Neuron (in vitro differentiated cells): Measurements from ENCODE around the gene PROC.
A peak's percentile ranks its signal among the peaks of the same experiment; 100 is the strongest.
"Not testable (repeated sequence)": the region's sequence is repeated elsewhere in the genome, so short reads cannot be mapped to it uniquely, and the experiment has no call there.

Source experiments
- H2AFZ ChIP-seq: one replicate; pipeline ENCODE4 v1.6.1; 2013; ENCODE audit warnings: low read depth, mild to moderate bottlenecking, inconsistent platforms, low read length, moderate library complexity
- H3K27me3 ChIP-seq: one replicate; pipeline ENCODE4 v1.6.1; 2013; ENCODE audit warnings: low read length; ENCODE audit not compliant: insufficient read depth
- H3K36me3 ChIP-seq: one replicate; pipeline ENCODE4 v1.6.1; 2013; ENCODE audit warnings: low read length; ENCODE audit not compliant: insufficient read depth
- H3K4me1 ChIP-seq: one replicate; pipeline ENCODE4 v1.6.1; 2013; ENCODE audit warnings: low read length; ENCODE audit not compliant: insufficient read depth
- H3K4me3 ChIP-seq: 2 replicates; pipeline ENCODE4 v1.5.1; 2013; ENCODE audit warnings: mild to moderate bottlenecking, low read length, moderate library complexity
- H3K9me3 ChIP-seq: one replicate; pipeline ENCODE4 v1.6.1; 2013; ENCODE audit warnings: low read length

The PROC gene

DNA sequence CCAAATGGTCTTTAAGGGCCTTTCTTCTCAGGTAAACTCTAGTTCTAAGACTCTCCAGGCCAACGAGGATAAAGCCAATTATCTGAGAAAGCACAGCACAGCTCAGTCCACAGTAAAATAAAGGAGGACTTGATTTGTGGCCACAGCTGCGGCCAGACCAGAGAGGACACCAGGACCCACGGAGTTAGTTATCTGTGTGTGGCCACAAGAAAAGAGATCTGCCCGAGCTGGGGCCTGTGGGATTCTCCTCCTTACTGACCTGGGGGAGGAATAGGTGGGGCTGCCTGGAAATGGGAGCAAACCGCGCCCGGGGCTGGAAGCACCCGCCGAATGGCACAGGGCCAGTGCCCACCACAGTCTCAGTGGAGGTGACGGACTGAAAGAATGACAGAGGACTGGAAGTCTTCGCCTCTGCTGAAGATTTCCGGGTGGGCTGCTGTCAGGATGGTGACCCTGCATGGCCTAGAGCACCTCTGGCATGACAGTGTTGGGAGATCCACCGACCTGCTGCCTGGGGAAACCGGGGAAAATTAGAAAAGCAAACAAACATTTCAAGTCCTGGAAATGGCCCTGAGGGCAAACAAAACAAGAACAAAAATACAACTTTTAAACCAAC, 13.3 kb downstream of the PROC start:
- no peaks in the 10 kb centered on the region for H3K36me3 ChIP-seq
- H3K27me3 ChIP-seq, result peaks cover 3% of the 10 kb centered on the region
- H3K4me1 ChIP-seq, result no peaks in the 10 kb centered on the region
- H3K9me3 ChIP-seq, result no peaks in the 10 kb centered on the region
- no peak overlapping the region for H3K4me3 ChIP-seq
- no peak overlapping the region for H2AFZ ChIP-seq

GRCh38 chr2:127434515-127434914, 16.3 kb downstream of the PROC start:
- no peaks in the 10 kb centered on the region for H3K4me1 ChIP-seq
- no peak overlapping the region for H2AFZ ChIP-seq
- no peak overlapping the region for H3K4me3 ChIP-seq
- H3K27me3 ChIP-seq, result no peaks in the 10 kb centered on the region
- peaks cover under 1% of the 10 kb centered on the region for H3K9me3 ChIP-seq
- H3K36me3 ChIP-seq, result no peaks in the 10 kb centered on the region

GRCh38 chr2:127437056-127437455, 18.8 kb downstream of the PROC start:
- Histone ChIP-seq H3K4me3 (no peak overlapping the region), H3K9me3 (peaks cover 3% of the 10 kb centered on the region), H3K36me3 (no peaks in the 10 kb centered on the region), H3K27me3 (no peaks in the 10 kb centered on the region), H3K4me1 (no peaks in the 10 kb centered on the region), H2AFZ (no peak overlapping the region)

DNA sequence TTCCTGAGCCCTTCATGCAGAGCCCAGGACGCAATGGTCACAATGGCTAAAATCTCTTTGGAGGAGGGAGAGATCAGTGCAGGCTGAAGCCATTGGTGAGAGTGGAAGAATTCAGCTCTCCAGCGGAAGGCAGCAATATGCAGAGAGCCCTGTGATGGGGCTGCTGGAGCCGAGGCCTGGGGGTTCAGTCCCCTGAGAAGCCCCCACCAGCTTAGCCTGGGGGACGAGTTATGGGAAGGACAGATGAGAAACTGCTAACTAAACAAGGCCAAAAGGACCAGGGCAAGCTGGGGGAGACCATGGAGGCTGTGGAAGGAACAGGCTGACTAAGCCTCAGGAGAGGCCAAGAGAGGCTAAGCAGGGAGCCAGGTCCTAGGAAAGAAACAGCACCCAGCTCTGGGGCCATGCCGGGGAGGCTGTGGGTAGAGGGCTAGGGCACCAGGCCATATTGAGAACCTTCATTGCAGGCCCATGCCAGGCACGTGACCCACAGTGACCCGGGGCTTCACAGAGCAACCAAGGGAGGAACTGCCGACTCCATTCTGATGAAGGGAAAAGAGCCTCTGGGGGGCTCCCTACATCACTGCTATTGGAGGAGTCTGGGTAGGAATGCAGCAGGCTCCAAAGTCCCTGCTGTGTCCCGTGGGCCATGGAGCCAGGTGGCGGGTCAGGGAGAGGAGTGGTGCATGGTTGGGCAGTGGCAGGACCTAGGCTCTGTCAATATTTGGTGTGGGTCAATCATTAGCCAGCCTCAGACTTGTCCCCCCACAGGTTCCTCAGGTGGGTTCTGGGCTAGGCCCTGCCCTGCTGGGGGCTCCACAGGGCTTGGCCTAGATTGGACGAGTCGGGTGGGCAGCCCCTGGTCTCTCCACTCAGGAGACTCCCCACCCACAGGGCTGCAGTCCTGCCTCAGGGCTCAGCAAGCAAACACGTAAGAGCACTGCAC, 19.8 kb downstream of the PROC start:
- H3K4me3 ChIP-seq, result no peak overlapping the region
- H3K4me1 ChIP-seq, result no peaks in the 10 kb centered on the region
- H3K9me3 ChIP-seq, result peaks cover 3% of the 10 kb centered on the region
- H3K27me3 ChIP-seq, result no peaks in the 10 kb centered on the region
- H3K36me3 ChIP-seq, result no peaks in the 10 kb centered on the region
- no peak overlapping the region for H2AFZ ChIP-seq

DNA sequence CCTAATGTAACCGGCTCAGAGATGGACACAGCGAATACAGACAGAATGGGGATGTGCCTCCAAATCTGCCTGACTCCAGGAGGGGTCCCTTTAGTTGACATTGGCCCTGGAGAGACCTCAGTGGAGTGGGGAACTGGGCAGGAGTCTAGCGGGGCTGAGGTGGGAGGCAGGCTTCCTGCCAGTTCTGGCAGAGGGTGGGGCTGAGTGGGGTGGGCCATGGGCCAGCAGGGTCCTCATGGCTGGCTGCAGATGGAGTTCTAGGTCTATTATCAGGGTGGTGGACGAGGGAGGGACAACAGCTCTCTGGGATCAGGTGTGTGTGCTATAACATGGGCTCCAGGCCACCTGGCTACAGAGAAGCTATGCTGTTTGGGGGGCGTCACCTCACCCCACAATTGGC, 21.1 kb downstream of the PROC start:
- no peak overlapping the region for H2AFZ ChIP-seq
- no peaks in the 10 kb centered on the region for H3K27me3 ChIP-seq
- H3K4me3 ChIP-seq, result no peak overlapping the region
- no peaks in the 10 kb centered on the region for H3K4me1 ChIP-seq
- no peaks in the 10 kb centered on the region for H3K36me3 ChIP-seq
- H3K9me3 ChIP-seq, result peaks cover 3% of the 10 kb centered on the region

GRCh38 chr2:127448526-127448925, 30.3 kb downstream of the PROC start:
- Histone ChIP-seq H3K36me3 (no peaks in the 10 kb centered on the region), H3K4me3 (no peak overlapping the region), H2AFZ (no peak overlapping the region)

GRCh38 chr2:127449414-127449813, 31.2 kb downstream of the PROC start:
- Histone ChIP-seq H3K4me3 (no peak overlapping the region), H3K9me3 (no peaks in the 10 kb centered on the region), H3K36me3 (no peaks in the 10 kb centered on the region), H3K27me3 (no peaks in the 10 kb centered on the region), H3K4me1 (no peaks in the 10 kb centered on the region), H2AFZ (peak overlapping the region; percentile 43)

More at GRCh38 chr2:127448526-127448925, 30.3 kb downstream of the PROC start:
- Histone ChIP-seq H3K27me3 (no peaks in the 10 kb centered on the region), H3K4me1 (no peaks in the 10 kb centered on the region), H3K9me3 (no peaks in the 10 kb centered on the region)

DNA sequence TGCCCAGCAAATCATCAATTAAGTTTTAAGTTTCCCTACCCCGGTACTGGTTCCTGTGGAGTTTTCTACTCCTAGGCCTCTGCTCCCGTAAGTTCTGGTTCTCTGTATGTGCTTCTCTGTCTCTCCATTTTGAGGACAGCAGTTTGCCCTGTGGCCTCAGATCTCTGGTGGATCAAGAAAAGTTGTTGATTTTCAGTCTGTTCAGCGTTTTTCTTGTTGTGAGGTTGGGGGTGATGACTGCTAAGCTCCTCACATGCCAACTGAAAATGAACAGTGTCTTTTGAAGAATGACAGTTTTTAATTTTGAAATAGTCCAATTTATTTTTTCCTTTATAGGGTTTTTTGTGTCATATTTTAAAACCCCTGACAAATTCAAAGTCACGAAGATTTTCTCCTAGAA, 31.7 kb downstream of the PROC start:
- H2AFZ ChIP-seq, result peak overlapping the region; percentile 43
- H3K36me3 ChIP-seq, result no peaks in the 10 kb centered on the region
- H3K27me3 ChIP-seq, result no peaks in the 10 kb centered on the region
- no peak overlapping the region for H3K4me3 ChIP-seq
- H3K4me1 ChIP-seq, result no peaks in the 10 kb centered on the region
- H3K9me3 ChIP-seq, result no peaks in the 10 kb centered on the region

GRCh38 chr2:127451981-127452380, 33.8 kb downstream of the PROC start:
- H3K4me1 ChIP-seq, result peaks cover 13% of the 10 kb centered on the region
- no peaks in the 10 kb centered on the region for H3K36me3 ChIP-seq
- H3K4me3 ChIP-seq, result no peak overlapping the region
- no peak overlapping the region for H2AFZ ChIP-seq
- H3K27me3 ChIP-seq, result no peaks in the 10 kb centered on the region
- H3K9me3 ChIP-seq, result no peaks in the 10 kb centered on the region

DNA sequence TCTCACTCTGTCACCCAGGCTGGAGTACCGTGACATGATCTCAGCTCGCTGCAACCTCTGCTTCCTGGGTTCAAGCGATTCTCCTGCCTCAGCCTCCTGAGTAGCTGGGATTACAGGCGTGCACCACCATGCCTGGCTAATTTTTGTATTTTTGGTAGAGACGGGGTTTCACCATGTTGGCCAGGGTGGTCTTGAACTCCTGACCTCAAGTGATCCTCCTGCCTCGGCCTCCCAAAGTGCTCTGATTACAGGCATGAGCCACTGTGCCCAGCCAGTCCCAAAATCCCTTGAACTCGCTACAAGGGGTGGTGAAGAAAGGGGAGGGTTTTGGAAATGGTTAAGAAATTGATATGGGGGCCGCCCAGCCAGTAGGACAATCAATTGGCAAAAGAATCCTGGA, 34.2 kb downstream of the PROC start:
- H3K9me3 ChIP-seq, H3K36me3 ChIP-seq, H3K27me3 ChIP-seq, H3K4me3 ChIP-seq, H2AFZ ChIP-seq: not testable (repeated sequence)
- H3K4me1 ChIP-seq, result peaks cover 13% of the 10 kb centered on the region

DNA sequence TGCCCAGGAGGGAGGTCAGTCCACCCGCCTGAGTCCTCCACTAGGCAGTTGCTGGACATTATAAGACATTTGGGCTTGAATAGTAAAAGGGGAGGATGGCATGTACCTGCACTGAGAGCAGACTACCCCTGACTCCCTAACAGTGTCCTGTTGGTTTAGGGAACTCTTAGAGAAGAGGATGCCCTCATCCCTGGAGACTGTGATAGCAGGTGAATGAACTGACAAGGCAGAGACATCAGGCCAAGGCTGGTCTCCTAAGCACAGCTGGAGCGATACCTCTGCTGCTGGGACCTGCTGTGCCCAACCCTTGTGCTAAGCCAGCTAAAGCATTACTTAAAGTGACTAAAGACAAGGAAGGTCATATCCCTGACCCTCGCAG, 34.8 kb downstream of the PROC start:
- Histone ChIP-seq H3K36me3 (no peaks in the 10 kb centered on the region), H3K27me3 (no peaks in the 10 kb centered on the region), H3K4me3 (no peak overlapping the region), H3K4me1 (peaks cover 13% of the 10 kb centered on the region), H2AFZ (no peak overlapping the region), H3K9me3 (no peaks in the 10 kb centered on the region)

- Histone ChIP-seq H3K27me3 (no peaks in the 10 kb centered on the region), H3K36me3 (no peaks in the 10 kb centered on the region), H3K4me1 (peaks cover 13% of the 10 kb centered on the region), H3K4me3 (no peak overlapping the region), H3K9me3 (no peaks in the 10 kb centered on the region), H2AFZ (no peak overlapping the region)
Observed at GRCh38 chr2:127453392-127454171, 35.4 kb downstream of the PROC start.
